PC-9 (cell line): ENCODE results near the gene ADAMTS12. TPM values are rescaled to one million over a fixed set of nuclear protein-coding genes. Genes with fewer than 3 reads are reported as not detected.

Source experiments
- BruUV-seq: library from RNA; stranded (reverse); fragments of 400-500 nt; replicated peaks from 2 replicates; lab custom pipeline; 2021; lab: Mats Ljungman, UMichigan
- CTCF ChIA-PET: fragments of 300-600 bp; sonication (Branson Sonifier 250); formaldehyde crosslinking; loops from one replicate; lab custom pipeline; 2022; ENCODE audit warnings: antibody characterized with exemption; lab: Charles Lee
- POLR2A ChIA-PET: fragments of 300-600 bp; sonication (Branson Sonifier 250); formaldehyde crosslinking; loops from one replicate; lab custom pipeline; 2022; ENCODE audit warnings: antibody characterized with exemption; ENCODE audit not compliant: unreplicated experiment; lab: Charles Lee
- DNase-seq, 2 experiments: peaks; one replicate each; pipeline versions ENCODE4 v3.0.0 to v3.0.0-alpha.2; 2015 to 2022; ENCODE audit warnings: mixed read lengths in 1 of 2
- H2AFZ ChIP-seq: fragments of 200-600 bp; sonication (generic); 2 replicates; pipeline ENCODE4 v1.8.1; 2017; ENCODE audit warnings: antibody characterized with exemption
- H3F3A ChIP-seq: fragments of 200-600 bp; sonication (generic); 2 replicates; pipeline ENCODE4 v1.8.1; 2017; ENCODE audit warnings: antibody characterized with exemption, mild to moderate bottlenecking, low read depth; ENCODE audit not compliant: insufficient read depth
- H3K27ac ChIP-seq: fragments of 200-600 bp; sonication (generic); 2 replicates; pipeline ENCODE4 v1.6.1; 2016; ENCODE audit warnings: mixed run types
- H3K27me3 ChIP-seq: fragments of 200-600 bp; sonication (generic); 2 replicates; pipeline ENCODE4 v1.6.1; 2016; ENCODE audit warnings: low read depth, mixed run types; ENCODE audit not compliant: insufficient read depth
- H3K36me3 ChIP-seq: fragments of 200-600 bp; sonication (generic); 2 replicates; pipeline ENCODE4 v1.6.1; 2016; ENCODE audit warnings: low read depth, mixed run types
- H3K4me1 ChIP-seq: fragments of 200-600 bp; sonication (generic); replicated peaks from 2 replicates; pipeline ENCODE4 v1.6.1; 2016; ENCODE audit warnings: mixed run types; ENCODE audit not compliant: insufficient read depth
- H3K4me2 ChIP-seq: fragments of 200-600 bp; sonication (generic); 2 replicates; pipeline ENCODE4 v1.6.1; 2017; ENCODE audit warnings: mixed run types
- H3K4me3 ChIP-seq: fragments of 200-600 bp; sonication (generic); 2 replicates; pipeline ENCODE4 v1.6.1; 2016; ENCODE audit warnings: mixed run types
- H3K79me2 ChIP-seq: fragments of 200-600 bp; sonication (generic); 2 replicates; pipeline ENCODE4 v1.6.1; 2017; ENCODE audit warnings: low read depth, mixed run types
- H3K9me2 ChIP-seq: fragments of 200-600 bp; sonication (generic); 2 replicates; pipeline ENCODE4 v1.8.1; 2017; ENCODE audit warnings: mild to moderate bottlenecking; ENCODE audit not compliant: insufficient read depth
- H3K9me3 ChIP-seq: fragments of 200-600 bp; sonication (generic); 2 replicates; pipeline ENCODE4 v1.8.1; 2016; ENCODE audit warnings: low read depth; ENCODE audit not compliant: insufficient read depth
- H4K20me1 ChIP-seq: fragments of 200-600 bp; sonication (generic); 2 replicates; pipeline ENCODE4 v1.8.1; 2017; ENCODE audit not compliant: insufficient read depth
- CTCF ChIP-seq: fragments of 200-600 bp; sonication (generic); conservative IDR thresholded peaks from 2 replicates; pipeline ENCODE4 v1.6.1; 2017; ENCODE audit warnings: mixed run types, antibody characterized with exemption, mild to moderate bottlenecking, moderate library complexity
- EZH2 ChIP-seq: fragments of 200-600 bp; sonication (generic); IDR thresholded peaks from 2 replicates; pipeline ENCODE4 v1.8.0; 2017; ENCODE audit warnings: antibody characterized with exemption, low read depth
- intact Hi-C: fragments of 100-400 bp; cut with micrococcal nuclease; formaldehyde crosslinking; loops from one replicate; pipeline ENCODE4 v1.10.0; 2022; ENCODE audit not compliant: unreplicated experiment
- total RNA-seq: library from RNA; stranded (reverse); gene quantifications from 2 replicates; pipeline ENCODE4 v1.2.3, GENCODE V29; 2021

ADAMTS12 gene
- total RNA-seq, 1 experiment from 2014 or later: 103 TPM

- H3K27ac ChIP-seq: no peak overlapping the region
- H3K9me2 ChIP-seq: no peaks in the 10 kb centered on the region
- TF ChIP-seq CTCF (no peak), EZH2 (no peak)
- ChIA-PET POLR2A (no interaction called here), CTCF (no interaction called here)
- no peaks in the 10 kb centered on the region for H3K4me1 ChIP-seq
- peaks cover 14% of the 10 kb centered on the region; the same call in 1 of the 2 replicates for H3F3A ChIP-seq
- H3K36me3 ChIP-seq: peaks cover 16% of the 10 kb centered on the region; the same call in 1 of the 2 replicates
- no peaks in the 10 kb centered on the region for H3K27me3 ChIP-seq
- DNase-seq: no peak
- intact Hi-C loops: no loop called here
- H3K4me3 ChIP-seq: no peak overlapping the region
- H4K20me1 ChIP-seq: no peaks in the 10 kb centered on the region
- H3K4me2 ChIP-seq: no peak overlapping the region
- H3K79me2 ChIP-seq: 0 out of 2 replicates have a peak, but pooled peaks cover 14% of the 10 kb centered on the region
- H3K9me3 ChIP-seq: 0 out of 2 replicates have a peak, but pooled peaks cover 3% of the 10 kb centered on the region
- no peak overlapping the region for H2AFZ ChIP-seq
- no TSS peak for BruUV-seq
These were observed 180.6 kb downstream of the ADAMTS12 start for GRCh38 chr5:33711094-33711679.

- no peak overlapping the region for H2AFZ ChIP-seq
- peaks cover 8% of the 10 kb centered on the region for H3F3A ChIP-seq
- CTCF ChIA-PET: no interaction called here
- H3K9me2 ChIP-seq: no peaks in the 10 kb centered on the region; the same call in 1 of the 2 replicates
- TF ChIP-seq EZH2: no peak
- no peak for TF ChIP-seq CTCF
- intact Hi-C loops: no loop called here
- no peaks in the 10 kb centered on the region for H3K27me3 ChIP-seq
- BruUV-seq: no TSS peak
- peaks cover 17% of the 10 kb centered on the region for H3K79me2 ChIP-seq
- no peaks in the 10 kb centered on the region for H3K36me3 ChIP-seq
- no peak overlapping the region for H3K27ac ChIP-seq
- H3K4me3 ChIP-seq: no peak overlapping the region
- DNase-seq: no peak
- H3K4me1 ChIP-seq: no peaks in the 10 kb centered on the region
- H3K9me3 ChIP-seq: peaks cover 10% of the 10 kb centered on the region
- no peaks in the 10 kb centered on the region for H4K20me1 ChIP-seq
- POLR2A ChIA-PET: interaction anchor here (0.6 kb wide), 1 partner anchor 690 kb away, joined by 6 read pairs; no protein-coding TSS in a partner anchor
- no peak overlapping the region for H3K4me2 ChIP-seq
These were observed 188.9 kb downstream of the ADAMTS12 start for GRCh38 chr5:33702867-33703266.

- Histone ChIP-seq H3K9me3 (peaks cover 7% of the 10 kb centered on the region), H3K4me3 (no peak overlapping the region), H3K4me2 (no peak overlapping the region), H3K9me2 (no peaks in the 10 kb centered on the region; the same call in 1 of the 2 replicates), H4K20me1 (no peaks in the 10 kb centered on the region), H2AFZ (no peak overlapping the region), H3F3A (peaks cover 8% of the 10 kb centered on the region), H3K4me1 (no peaks in the 10 kb centered on the region), H3K27ac (no peak overlapping the region), H3K36me3 (no peaks in the 10 kb centered on the region), H3K27me3 (no peaks in the 10 kb centered on the region), H3K79me2 (peaks cover 10% of the 10 kb centered on the region)
- no peak for DNase-seq
- BruUV-seq: no TSS peak
- no peak for TF ChIP-seq CTCF
- TF ChIP-seq EZH2: no peak
- CTCF ChIA-PET: no interaction called here
- intact Hi-C loops: no loop called here
- POLR2A ChIA-PET: no interaction called here
These were observed 189.8 kb downstream of the ADAMTS12 start for GRCh38 chr5:33701951-33702350.
